Natural killer cell treated with Interleukin-12 subunit alpha and Interleukin-12 subunit beta and Interleukin-15 and Interleukin-18, amount 100 ng/mL, for 72 hours (primary cell): Measurements from ENCODE around the gene NR3C2. TPM values are rescaled to one million over a fixed set of nuclear protein-coding genes. Genes with fewer than 3 reads are reported as not detected.

Experiments
- ATAC-seq, 2 donors: fragments of 150-1000 bp; cut with Tn5 transposase in 1 of 2; sonication (Bioruptor Pico), chemical (Tn5 transposase) in 1 of 2; 2 replicates each; pipeline ENCODE4 v1.10.0; 2021
- DNase-seq: peaks from one replicate; pipeline ENCODE4 v3.0.0; 2022; ENCODE audit warnings: low spot score
- H3K27ac Mint-ChIP-seq, 2 donors: 1 replicate in 1 of 2; 2 replicates in 1 of 2; pipeline ENCODE4 v1.8.0; 2022; ENCODE audit warnings: mixed read lengths in 2 of 2, mild to moderate bottlenecking in 1 of 2, moderate library complexity in 1 of 2
- H3K27me3 Mint-ChIP-seq, 2 donors: 1 replicate in 1 of 2; 2 replicates in 1 of 2; pipeline ENCODE4 v1.8.0; 2022; ENCODE audit warnings: mixed read lengths in 2 of 2
- H3K36me3 Mint-ChIP-seq: one replicate; pipeline ENCODE4 v1.8.0; 2022; ENCODE audit warnings: mixed read lengths
- H3K4me1 Mint-ChIP-seq, 2 donors: 1 replicate in 1 of 2; 2 replicates in 1 of 2; pipeline ENCODE4 v1.8.0; 2022; ENCODE audit warnings: low read depth in 2 of 2, mixed read lengths in 2 of 2, mild to moderate bottlenecking in 1 of 2
- H3K4me3 Mint-ChIP-seq: one replicate; pipeline ENCODE4 v1.8.0; 2022; ENCODE audit warnings: mixed read lengths
- H3K9me3 Mint-ChIP-seq: 2 replicates; pipeline ENCODE4 v1.8.0; 2022; ENCODE audit warnings: mixed read lengths
- total RNA-seq, 2 donors: library from RNA; stranded (reverse); gene quantifications; one replicate each; pipeline ENCODE4 v1.2.3, GENCODE V29; 2022

NR3C2 gene
- total RNA-seq, 2 donors from 2014 or later: 1.5 to 2.4 TPM

GRCh38 chr4:148245015-148245414, 197.2 kb downstream of the NR3C2 start:
- no peak for ATAC-seq
- Mint-ChIP-seq H3K4me3 (no peak overlapping the region), H3K27me3 (peaks cover 0 to 9% of the 10 kb centered on the region in 2 donors), H3K4me1 (no peaks in the 10 kb centered on the region), H3K36me3 (no peaks in the 10 kb centered on the region), H3K27ac (no peak overlapping the region), H3K9me3 (no peaks in the 10 kb centered on the region)
- DNase-seq: no peak

- H3K4me1 Mint-ChIP-seq: no peaks in the 10 kb centered on the region
- H3K27me3 Mint-ChIP-seq: peaks cover 0 to 9% of the 10 kb centered on the region in 2 donors
- ATAC-seq: no peak
Measured at GRCh38 chr4:148243837-148244236, 198.4 kb downstream of the NR3C2 start.

GRCh38 chr4:148240241-148240640, 202.0 kb downstream of the NR3C2 start:
- ATAC-seq: no peak
- H3K4me1 Mint-ChIP-seq: no peaks in the 10 kb centered on the region
- no peaks in the 10 kb centered on the region for H3K36me3 Mint-ChIP-seq
- H3K27me3 Mint-ChIP-seq: peaks cover 3 to 9% of the 10 kb centered on the region in 2 donors
- no peak overlapping the region for H3K27ac Mint-ChIP-seq
- DNase-seq: no peak
- no peaks in the 10 kb centered on the region for H3K9me3 Mint-ChIP-seq
- H3K4me3 Mint-ChIP-seq: no peak overlapping the region

More at GRCh38 chr4:148243837-148244236, 198.4 kb downstream of the NR3C2 start:
- no peak for DNase-seq
- H3K4me3 Mint-ChIP-seq: no peak overlapping the region
- no peak overlapping the region for H3K27ac Mint-ChIP-seq
- no peaks in the 10 kb centered on the region for H3K9me3 Mint-ChIP-seq
- H3K36me3 Mint-ChIP-seq: no peaks in the 10 kb centered on the region

- DNase-seq (no peak), ATAC-seq (no peak)
- Mint-ChIP-seq H3K36me3 (no peaks in the 10 kb centered on the region), H3K27ac (no peak overlapping the region), H3K4me3 (no peak overlapping the region), H3K9me3 (no peaks in the 10 kb centered on the region), H3K27me3 (peaks cover 3 to 9% of the 10 kb centered on the region in 2 donors), H3K4me1 (no peaks in the 10 kb centered on the region)
Measured at GRCh38 chr4:148239494-148239985, 202.7 kb downstream of the NR3C2 start.

- peaks cover 3 to 9% of the 10 kb centered on the region in 2 donors for H3K27me3 Mint-ChIP-seq
- DNase-seq: no peak
- no peak overlapping the region for H3K4me3 Mint-ChIP-seq
- ATAC-seq: no peak
- H3K4me1 Mint-ChIP-seq: no peaks in the 10 kb centered on the region
- H3K27ac Mint-ChIP-seq: no peak overlapping the region
- no peaks in the 10 kb centered on the region for H3K36me3 Mint-ChIP-seq
- no peaks in the 10 kb centered on the region for H3K9me3 Mint-ChIP-seq
Measured at GRCh38 chr4:148238811-148239493, 203.3 kb downstream of the NR3C2 start.

GRCh38 chr4:148238086-148238485, 204.1 kb downstream of the NR3C2 start:
- Mint-ChIP-seq H3K36me3 (no peaks in the 10 kb centered on the region), H3K4me1 (no peaks in the 10 kb centered on the region), H3K9me3 (no peaks in the 10 kb centered on the region), H3K27ac (no peak overlapping the region), H3K4me3 (no peak overlapping the region), H3K27me3 (peaks cover 3 to 9% of the 10 kb centered on the region in 2 donors)
- ATAC-seq (no peak), DNase-seq (no peak)

- no peaks in the 10 kb centered on the region for H3K4me1 Mint-ChIP-seq
- no peaks in the 10 kb centered on the region for H3K36me3 Mint-ChIP-seq
- ATAC-seq: no peak
- no peak overlapping the region for H3K4me3 Mint-ChIP-seq
- peaks cover 0 to 3% of the 10 kb centered on the region in 2 donors for H3K27me3 Mint-ChIP-seq
- DNase-seq: no peak
- no peaks in the 10 kb centered on the region for H3K9me3 Mint-ChIP-seq
- H3K27ac Mint-ChIP-seq: no peak overlapping the region
Measured at GRCh38 chr4:148235809-148236208, 206.4 kb downstream of the NR3C2 start.

- H3K27me3 Mint-ChIP-seq: no peaks in the 10 kb centered on the region
- no peaks in the 10 kb centered on the region for H3K9me3 Mint-ChIP-seq
- H3K27ac Mint-ChIP-seq: no peak overlapping the region
- H3K4me3 Mint-ChIP-seq: no peak overlapping the region
- no peaks in the 10 kb centered on the region for H3K36me3 Mint-ChIP-seq
- ATAC-seq (no peak), DNase-seq (no peak)
- no peaks in the 10 kb centered on the region for H3K4me1 Mint-ChIP-seq
Measured at GRCh38 chr4:148229798-148230197, 212.4 kb downstream of the NR3C2 start.

- H3K4me3 Mint-ChIP-seq: no peak overlapping the region
- H3K36me3 Mint-ChIP-seq: no peaks in the 10 kb centered on the region
- H3K27ac Mint-ChIP-seq: no peak overlapping the region
- no peaks in the 10 kb centered on the region for H3K27me3 Mint-ChIP-seq
- no peaks in the 10 kb centered on the region for H3K9me3 Mint-ChIP-seq
- ATAC-seq (no peak), DNase-seq (no peak)
- H3K4me1 Mint-ChIP-seq: no peaks in the 10 kb centered on the region
Measured at GRCh38 chr4:148229028-148229427, 213.2 kb downstream of the NR3C2 start.

- ATAC-seq: no peak
- Mint-ChIP-seq H3K4me1 (no peaks in the 10 kb centered on the region), H3K36me3 (no peaks in the 10 kb centered on the region), H3K27me3 (no peaks in the 10 kb centered on the region), H3K4me3 (no peak overlapping the region), H3K9me3 (no peaks in the 10 kb centered on the region), H3K27ac (no peak overlapping the region)
- DNase-seq: no peak
Measured at GRCh38 chr4:148227147-148227546, 215.1 kb downstream of the NR3C2 start.

- no peaks in the 10 kb centered on the region for H3K36me3 Mint-ChIP-seq
Measured at GRCh38 chr4:148226341-148226740, 215.9 kb downstream of the NR3C2 start.

GRCh38 chr4:148225639-148226038, 216.6 kb downstream of the NR3C2 start:
- no peak overlapping the region for H3K4me3 Mint-ChIP-seq

More at GRCh38 chr4:148226341-148226740, 215.9 kb downstream of the NR3C2 start:
- Mint-ChIP-seq H3K4me1 (no peaks in the 10 kb centered on the region), H3K27me3 (no peaks in the 10 kb centered on the region), H3K27ac (no peak overlapping the region), H3K4me3 (no peak overlapping the region), H3K9me3 (no peaks in the 10 kb centered on the region)
- ATAC-seq: no peak
- DNase-seq: no peak

GRCh38 chr4:148224476-148224875, 217.7 kb downstream of the NR3C2 start:
- H3K27me3 Mint-ChIP-seq: no peaks in the 10 kb centered on the region

More at GRCh38 chr4:148225639-148226038, 216.6 kb downstream of the NR3C2 start:
- Mint-ChIP-seq H3K4me1 (no peaks in the 10 kb centered on the region), H3K36me3 (no peaks in the 10 kb centered on the region), H3K27ac (no peak overlapping the region), H3K9me3 (no peaks in the 10 kb centered on the region), H3K27me3 (no peaks in the 10 kb centered on the region)
- no peak for ATAC-seq
- DNase-seq: no peak

GRCh38 chr4:148222991-148223660, 219.1 kb downstream of the NR3C2 start:
- Mint-ChIP-seq H3K4me3 (no peak overlapping the region), H3K9me3 (no peaks in the 10 kb centered on the region), H3K27me3 (no peaks in the 10 kb centered on the region), H3K27ac (no peak overlapping the region), H3K36me3 (no peaks in the 10 kb centered on the region), H3K4me1 (no peaks in the 10 kb centered on the region)
- DNase-seq (no peak), ATAC-seq (no peak)

More at GRCh38 chr4:148224476-148224875, 217.7 kb downstream of the NR3C2 start:
- Mint-ChIP-seq H3K36me3 (no peaks in the 10 kb centered on the region), H3K9me3 (no peaks in the 10 kb centered on the region), H3K4me3 (no peak overlapping the region), H3K27ac (no peak overlapping the region), H3K4me1 (no peaks in the 10 kb centered on the region)
- ATAC-seq: no peak
- no peak for DNase-seq
